Esophagus squamous epithelium (tissue), 4 donors: ENCODE results near the gene RET.

ENCODE experiments used
- CTCF ChIP-seq, 6 experiments: fragments of 450-650 bp in 4 of 6; fragments of 200-600 bp in 2 of 6; sonication (generic) in 2 of 6; IDR thresholded peaks; one replicate each; pipeline ENCODE4 v1.5.1; 2016 to 2019; ENCODE audit warnings: antibody characterized with exemption in 6 of 6, mild to moderate bottlenecking in 4 of 6, moderate library complexity in 4 of 6
- POLR2A ChIP-seq, 4 donors: fragments of 450-650 bp; IDR thresholded peaks; one replicate each; pipeline ENCODE4 v1.6.1; 2017; ENCODE audit warnings: antibody characterized with exemption in 4 of 4, mild to moderate bottlenecking in 4 of 4, moderate library complexity in 3 of 4

- TF ChIP-seq CTCF (IDR thresholded peaks at IDR 0.05) (no peak), POLR2A (IDR thresholded peaks at IDR 0.05) (no peak)
These were observed 31.8 kb upstream of the RET start for GRCh38 chr10:43044961-43045621.
